Liver (tissue), 9 donors: ENCODE data around the gene CENPU. TPM values are rescaled to one million over a fixed set of nuclear protein-coding genes. Genes with fewer than 3 reads are reported as not detected.
A peak's percentile ranks its signal among the peaks of the same experiment; 100 is the strongest.

Source experiments
- DNase-seq: peaks from one replicate; pipeline ENCODE4 v3.0.0-alpha.2; 2017; ENCODE audit warnings: low spot score
- H3K27ac ChIP-seq, 2 donors: one replicate each; pipeline ENCODE4 v1.7.0; 2013; ENCODE audit warnings: inconsistent platforms in 2 of 2, low read length in 2 of 2, control low read depth in 1 of 2, low read depth in 1 of 2, mild to moderate bottlenecking in 1 of 2
- H3K27me3 ChIP-seq, 4 donors: one replicate each; pipeline versions ENCODE4 v1.6.1 to v1.7.0; 2013; ENCODE audit warnings: low read length in 3 of 4, inconsistent platforms in 1 of 4, mild to moderate bottlenecking in 1 of 4, moderate library complexity in 1 of 4; ENCODE audit not compliant: control insufficient read depth in 4 of 4, insufficient read depth in 4 of 4
- H3K36me3 ChIP-seq, 4 donors: one replicate each; pipeline versions ENCODE4 v1.6.1 to v1.7.0; 2013; ENCODE audit warnings: low read length in 3 of 4, mild to moderate bottlenecking in 3 of 4, low read depth in 1 of 4, moderate library complexity in 1 of 4; ENCODE audit not compliant: control insufficient read depth in 4 of 4, insufficient read depth in 3 of 4
- H3K4me1 ChIP-seq, 4 donors: one replicate each; pipeline versions ENCODE4 v1.6.1 to v1.7.0; 2013; ENCODE audit warnings: low read length in 3 of 4, mild to moderate bottlenecking in 3 of 4, moderate library complexity in 1 of 4; ENCODE audit not compliant: control insufficient read depth in 4 of 4, insufficient read depth in 4 of 4
- H3K4me3 ChIP-seq, 3 donors: one replicate each; pipeline versions ENCODE4 v1.6.1 to v1.7.0; 2013; ENCODE audit warnings: low read length in 3 of 3, control low read depth in 1 of 3, low read depth in 1 of 3, mild to moderate bottlenecking in 1 of 3
- H3K9ac ChIP-seq, 2 donors: one replicate each; pipeline ENCODE4 v1.7.0; 2013; ENCODE audit warnings: low read length in 2 of 2, mild to moderate bottlenecking in 2 of 2, moderate library complexity in 2 of 2, control low read depth in 1 of 2, low read depth in 1 of 2
- H3K9me3 ChIP-seq, 4 donors: one replicate each; pipeline versions ENCODE4 v1.6.1 to v1.7.0; 2013; ENCODE audit warnings: low read length in 3 of 4; ENCODE audit not compliant: control insufficient read depth in 4 of 4
- ATF3 ChIP-seq: IDR thresholded peaks from 2 replicates; pipeline ENCODE4 v1.6.1; 2016; ENCODE audit warnings: antibody characterized with exemption
- CTCF ChIP-seq: fragments of 150-350 bp; IDR thresholded peaks from 2 replicates; pipeline ENCODE4 v1.5.1; 2017; ENCODE audit warnings: improper control_type of control experiment, low read depth, low read length; ENCODE audit not compliant: missing input control
- FOXA1 ChIP-seq: IDR thresholded peaks from 2 replicates; pipeline ENCODE4 v1.6.1; 2016; ENCODE audit warnings: antibody characterized with exemption
- FOXA2 ChIP-seq: IDR thresholded peaks from 2 replicates; pipeline ENCODE4 v1.6.1; 2016; ENCODE audit warnings: antibody characterized with exemption
- GABPA ChIP-seq, 2 donors: IDR thresholded peaks in 1 of 2; conservative IDR thresholded peaks in 1 of 2; 2 replicates each; pipeline ENCODE4 v1.6.1; 2016; ENCODE audit warnings: antibody characterized with exemption in 2 of 2, mild to moderate bottlenecking in 1 of 2, moderate library complexity in 1 of 2
- HNF4A ChIP-seq, 2 donors: conservative IDR thresholded peaks; 2 replicates each; pipeline ENCODE4 v1.6.1; 2016; ENCODE audit warnings: antibody characterized with exemption in 2 of 2, mild to moderate bottlenecking in 2 of 2
- HNF4G ChIP-seq: IDR thresholded peaks from 2 replicates; pipeline ENCODE4 v1.6.1; 2016; ENCODE audit warnings: antibody characterized with exemption
- MAX ChIP-seq: IDR thresholded peaks from 2 replicates; pipeline ENCODE4 v1.6.1; 2016; ENCODE audit warnings: antibody characterized with exemption
- NR2F2 ChIP-seq: IDR thresholded peaks from 2 replicates; pipeline ENCODE4 v1.6.1; 2016; ENCODE audit warnings: antibody characterized with exemption
- REST ChIP-seq: IDR thresholded peaks from 2 replicates; pipeline ENCODE4 v1.6.1; 2016; ENCODE audit warnings: antibody characterized with exemption, mild to moderate bottlenecking
- RXRA ChIP-seq, 2 donors: IDR thresholded peaks; 2 replicates each; pipeline ENCODE4 v1.6.1; 2017 to 2018; ENCODE audit warnings: antibody characterized with exemption in 2 of 2, mild to moderate bottlenecking in 1 of 2
- SP1 ChIP-seq: IDR thresholded peaks from 2 replicates; pipeline ENCODE4 v1.6.1; 2018; ENCODE audit warnings: antibody characterized with exemption, mild to moderate bottlenecking
- TAF1 ChIP-seq: conservative IDR thresholded peaks from 2 replicates; pipeline ENCODE4 v1.6.1; 2016; ENCODE audit warnings: antibody characterized with exemption, mild to moderate bottlenecking
- WGBS: extraction: QIAGEN DNeasy Blood & Tissue Kit; methylation state at CpG from one replicate; pipeline ENCODE4 v1.1.7; 2013; 5-methylcytosine and 5-hydroxymethylcytosine counted together
- polyA plus RNA-seq, 2 donors: library from polyadenylated mRNA; stranded (reverse) in 1 of 2; unstranded in 1 of 2; fragments of 200-250 nt in 1 of 2; fragments of >200 nt in 1 of 2; fragmentation: Nextera tagmentation in 1 of 2; extraction: Ambion mirVana in 1 of 2; gene quantifications; one replicate each; pipeline versions ENCODE4 v1.2.1 to v1.2.3, GENCODE V29; 2013 to 2015
- total RNA-seq, 2 donors: library from RNA; depleted of rRNA; stranded (reverse); fragments of >200 nt; gene quantifications; one replicate each; pipeline ENCODE4 v1.2.3, GENCODE V29; 2014
- donor health status: healthy.
- donor health status: healthy.
- donor health status: healthy.
- donor health status: healthy.
- donor health status: healthy.

The CENPU gene
- total and polyA plus RNA-seq, 4 donors: 1.2 to 22.0 (median 1.8) TPM

- no peak overlapping the region for H3K4me3 ChIP-seq
- no peak for DNase-seq
- H3K27me3 ChIP-seq: no peaks in the 10 kb centered on the region
- no peak for TF ChIP-seq FOXA2
- no peak for TF ChIP-seq ATF3
- no peak for TF ChIP-seq FOXA1
- TF ChIP-seq REST: no peak
- no peak for TF ChIP-seq RXRA (IDR thresholded peaks at IDR 0.05)
- no peak for TF ChIP-seq HNF4G
- TF ChIP-seq SP1: no peak
- no peak for TF ChIP-seq HNF4A (conservative IDR thresholded peaks at IDR 0.05)
- TF ChIP-seq GABPA (IDR thresholded peaks at IDR 0.05 in 1 of 2, conservative IDR thresholded peaks at IDR 0.05 in 1 of 2): no peak
- no peak for TF ChIP-seq TAF1
- TF ChIP-seq MAX: no peak
- no peak for TF ChIP-seq CTCF
- H3K4me1 ChIP-seq: peaks cover 0 to 28% (median 22%) of the 10 kb centered on the region in 4 donors
- no peak overlapping the region for H3K27ac ChIP-seq
- H3K9ac ChIP-seq: no peak overlapping the region
- 97% methylated on average over 8 of the region's 8 CpGs for WGBS
- no peaks in the 10 kb centered on the region for H3K9me3 ChIP-seq
- no peaks in the 10 kb centered on the region for H3K36me3 ChIP-seq
These were observed 82.0 kb downstream of the CENPU start for GRCh38 chr4:184651899-184652298.

GRCh38 chr4:184649971-184650855, 83.7 kb downstream of the CENPU start:
- Histone ChIP-seq H3K9ac (peak overlapping the region; percentile 79 to 96), H3K27me3 (no peaks in the 10 kb centered on the region), H3K9me3 (no peaks in the 10 kb centered on the region), H3K4me1 (peaks cover 2 to 43% (median 36%) of the 10 kb centered on the region in 4 donors), H3K4me3 (peak overlapping the region; percentile 57 to 93 (median 86)), H3K27ac (peak overlapping the region; percentile 70 to 86), H3K36me3 (peaks cover 0 to 2% (median 0%) of the 10 kb centered on the region in 4 donors)
- no peak for DNase-seq
- 41% methylated on average over 21 of the region's 21 CpGs for WGBS
- TF ChIP-seq FOXA1 (no peak), NR2F2 (peak; percentile 8), RXRA (IDR thresholded peaks at IDR 0.05) (no peak)
